Astrocyte of the spinal cord (primary cell): ENCODE measurements around the gene KRR1.
A peak's percentile ranks its signal among the peaks of the same experiment; 100 is the strongest.

ENCODE experiments used
- DNase-seq: peaks from one replicate; pipeline ENCODE4 v3.0.0; 2011; ENCODE audit warnings: low read depth, low spot score
- H3K4me3 ChIP-seq: 2 replicates; pipeline ENCODE4 v1.5.1; 2011; ENCODE audit warnings: low read depth, mild to moderate bottlenecking, low read length, moderate library complexity
- CTCF ChIP-seq: IDR thresholded peaks from 2 replicates; pipeline ENCODE4 v1.5.1; 2012; ENCODE audit warnings: low read depth, mild to moderate bottlenecking, low read length, inconsistent platforms
- in situ Hi-C: cut with HindIII; loops from 2 replicates; pipeline ENCODE4 v1.10.0; 2017; ENCODE audit warnings: low sequenced_read_pairs

KRR1 gene

DNA sequence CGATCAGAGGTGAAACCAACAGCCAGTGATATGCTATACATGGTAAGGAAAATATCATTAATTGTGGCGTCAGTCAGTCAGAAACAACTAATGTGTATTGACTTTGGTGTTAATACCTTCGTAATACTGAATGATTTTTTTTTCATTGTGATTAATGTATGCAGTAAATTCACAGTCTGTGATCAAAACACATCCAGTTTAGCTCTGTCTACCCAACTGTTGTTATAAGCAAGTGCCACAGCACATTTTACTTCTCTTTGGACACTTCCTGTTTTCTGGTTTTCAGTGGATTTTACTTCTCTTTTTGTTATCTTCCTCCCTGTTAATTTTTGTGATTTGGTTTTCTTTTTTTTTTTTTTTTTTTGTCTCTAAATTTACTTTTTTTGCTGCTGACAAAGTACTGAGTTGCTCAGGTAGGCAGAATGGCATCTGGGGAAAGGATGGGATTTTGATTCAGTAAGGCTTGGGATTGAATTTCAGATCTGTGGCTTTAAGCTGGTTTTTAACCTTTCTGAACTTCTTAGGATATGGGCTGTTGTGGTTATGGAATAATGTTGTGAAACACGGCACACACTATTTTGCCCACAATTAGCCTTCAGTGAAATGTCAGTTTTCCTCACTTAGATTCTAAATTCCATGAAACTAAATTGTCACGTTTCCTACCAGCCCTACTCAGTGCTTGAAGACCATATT, 30.2 kb downstream of the KRR1 start:
- peak; percentile 48 for DNase-seq
- peak overlapping the region; percentile 78 for H3K4me3 ChIP-seq
- no peak for TF ChIP-seq CTCF
- in situ Hi-C loops = no loop called here

- peak; percentile 99 for DNase-seq
- in situ Hi-C loops = no loop called here
- TF ChIP-seq CTCF = no peak
- peak within 1 kb of the TSS; percentile 78 for H3K4me3 ChIP-seq
Measured at GRCh38 chr12:75480469-75480949, 30.9 kb downstream of the KRR1 start, which contains the start of gene GLIPR1. Gene GLIPR1, plus strand, starts transcription at chr12:75480755. Its CDS starts 126 bp downstream, at chr12:75480881.

DNA sequence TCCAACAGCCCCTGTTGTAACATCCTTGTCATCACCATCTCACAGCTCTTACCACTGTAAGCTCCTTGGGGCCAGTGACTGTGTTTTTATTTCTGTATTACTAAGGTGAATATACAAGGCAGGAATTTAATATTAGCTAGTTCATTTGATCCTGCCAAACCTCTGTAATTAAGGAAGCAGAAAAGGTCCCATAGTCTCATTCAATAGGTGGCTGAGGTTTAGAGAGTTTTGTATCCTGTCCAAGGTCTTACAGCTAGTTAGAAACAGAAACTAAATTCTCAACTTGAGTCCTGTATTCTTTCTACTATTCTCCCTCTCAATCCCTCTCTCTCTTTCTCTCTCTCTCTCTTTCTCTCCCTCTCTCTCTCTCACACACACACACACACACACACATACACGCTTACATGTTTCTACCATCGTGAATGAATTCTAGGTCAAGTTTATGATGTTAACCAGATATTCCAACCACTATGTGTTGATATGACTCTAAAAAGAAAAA, 31.4 kb downstream of the KRR1 start:
- in situ Hi-C loops = no loop called here
- peak overlapping the region; percentile 78 for H3K4me3 ChIP-seq
- peak; percentile 93 for DNase-seq
- TF ChIP-seq CTCF = no peak

- no peak for TF ChIP-seq CTCF
- in situ Hi-C loops = no loop called here
- H3K4me3 ChIP-seq = no peak overlapping the region
- peak; percentile 46 for DNase-seq
Measured at GRCh38 chr12:75478116-75478794, 33.2 kb downstream of the KRR1 start.

- no peak for TF ChIP-seq CTCF
- DNase-seq = no peak
- in situ Hi-C loops = no loop called here
- no peak overlapping the region for H3K4me3 ChIP-seq
Measured at GRCh38 chr12:75477137-75477536, 34.3 kb downstream of the KRR1 start.

DNA sequence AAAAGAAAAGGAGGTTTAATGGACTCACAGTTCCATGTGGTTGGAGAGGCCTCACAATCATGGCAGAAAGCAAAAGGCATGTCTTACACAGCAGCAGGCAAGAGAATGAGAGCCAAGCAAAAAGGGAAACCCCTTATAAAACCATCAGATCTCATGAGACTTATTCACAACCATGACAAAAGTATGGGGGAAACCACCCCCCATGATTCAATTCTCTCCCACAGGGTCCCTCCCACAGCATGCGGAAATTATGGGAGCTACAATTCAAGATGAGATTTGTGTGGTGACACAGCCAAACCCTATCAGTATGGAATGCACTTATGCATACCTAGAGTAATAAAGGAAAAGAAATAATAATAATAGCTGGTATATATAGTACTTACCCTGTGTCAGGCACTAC, 35.3 kb downstream of the KRR1 start:
- no peak for DNase-seq
- in situ Hi-C loops = no loop called here
- no peak overlapping the region for H3K4me3 ChIP-seq
- no peak for TF ChIP-seq CTCF
